GM19193 (cell line): Measurements from ENCODE around the gene UBE2H.

Source experiments
- POLR2A ChIP-seq: IDR thresholded peaks from 4 replicates; pipeline ENCODE4 v1.6.1; 2011; ENCODE audit not compliant: insufficient read depth, insufficient read length; ENCODE audit errors: extremely low read depth

UBE2H gene

GRCh38 chr7:129800901-129801300 is 151.9 kb downstream of the UBE2H start:
- no peak for TF ChIP-seq POLR2A

GRCh38 chr7:129799350-129799955 is 153.3 kb downstream of the UBE2H start:
- TF ChIP-seq POLR2A: no peak

GRCh38 chr7:129798616-129799349 is 154.0 kb downstream of the UBE2H start:
- no peak for TF ChIP-seq POLR2A

DNA sequence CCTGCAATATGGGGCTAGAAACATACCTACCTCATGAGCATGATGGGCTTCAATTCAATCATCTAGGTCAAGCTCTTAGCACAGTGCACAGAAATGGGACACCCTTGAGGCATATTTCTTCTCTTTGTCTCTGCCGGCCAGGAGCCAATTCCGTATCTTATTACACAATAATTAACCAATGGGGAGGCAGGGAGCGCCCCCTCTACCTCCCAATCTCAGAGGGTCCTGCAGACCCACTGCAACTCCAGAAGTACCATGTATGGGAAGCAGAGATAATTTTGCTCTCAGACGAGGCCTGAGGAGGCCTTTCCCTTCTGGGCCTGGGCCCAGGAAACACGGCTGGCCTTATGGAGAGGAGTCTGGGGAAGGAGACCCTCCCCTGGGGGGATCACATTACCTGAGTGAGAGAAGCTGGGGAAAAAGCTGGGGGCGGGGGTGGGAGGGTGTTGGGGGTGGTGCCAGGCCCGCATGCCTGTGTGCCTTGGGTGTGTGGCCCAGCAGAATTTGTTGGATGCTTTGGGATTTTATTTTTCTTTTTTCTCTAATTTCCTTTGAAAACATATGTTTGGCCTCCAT is 155.5 kb downstream of the UBE2H start:
- TF ChIP-seq POLR2A: no peak

DNA sequence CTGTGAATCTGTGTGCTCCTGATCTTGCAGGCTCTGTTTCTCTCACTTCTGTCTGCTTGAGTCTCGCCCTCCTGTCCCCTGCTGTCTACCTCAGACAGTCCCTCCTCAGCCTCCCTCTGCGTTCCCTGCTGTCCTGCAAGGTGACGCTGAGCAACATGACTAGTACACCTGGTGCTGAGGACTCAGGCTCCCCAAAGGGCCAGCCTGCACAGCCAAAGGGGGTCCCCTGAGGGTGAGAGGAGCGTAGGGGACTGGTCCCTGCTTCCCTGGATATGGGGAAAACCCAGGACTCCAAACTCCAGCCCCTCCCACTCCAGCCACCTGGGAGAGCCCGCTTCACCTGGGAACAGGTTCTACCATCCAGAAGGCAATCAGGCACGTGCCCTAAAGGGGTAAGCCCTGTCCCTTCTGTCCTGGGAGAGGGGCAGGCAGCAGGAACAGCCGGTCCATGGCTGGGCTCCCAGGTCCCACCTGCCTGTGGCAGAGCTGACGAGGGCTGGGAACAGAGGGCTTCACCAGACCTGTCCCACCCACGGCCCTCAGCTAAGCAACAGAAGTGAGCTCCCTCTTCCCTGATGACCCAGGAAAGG is 156.5 kb downstream of the UBE2H start:
- TF ChIP-seq POLR2A: no peak

- no peak for TF ChIP-seq POLR2A
Measured at GRCh38 chr7:129793506-129794310, 159.1 kb downstream of the UBE2H start.

DNA sequence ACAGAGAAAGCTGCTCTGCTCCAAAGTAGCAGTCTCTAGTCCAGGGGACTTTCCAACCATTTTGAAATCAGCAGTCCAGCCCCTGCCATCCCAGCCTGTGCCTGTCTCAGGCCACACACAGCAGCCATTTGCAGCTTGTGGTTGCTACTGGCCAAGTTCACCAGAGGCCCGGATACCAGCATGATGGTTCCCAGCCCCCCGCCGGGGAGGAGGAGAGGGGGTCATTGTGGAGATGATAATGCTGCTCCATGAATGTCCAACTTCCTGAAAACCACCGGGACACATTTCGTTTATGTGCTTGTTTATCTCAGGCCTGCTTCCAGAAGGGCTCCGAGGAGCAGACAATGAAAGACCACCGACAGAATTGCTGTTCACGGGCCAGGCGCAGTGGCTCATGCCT is 160.0 kb downstream of the UBE2H start:
- TF ChIP-seq POLR2A: no peak

DNA sequence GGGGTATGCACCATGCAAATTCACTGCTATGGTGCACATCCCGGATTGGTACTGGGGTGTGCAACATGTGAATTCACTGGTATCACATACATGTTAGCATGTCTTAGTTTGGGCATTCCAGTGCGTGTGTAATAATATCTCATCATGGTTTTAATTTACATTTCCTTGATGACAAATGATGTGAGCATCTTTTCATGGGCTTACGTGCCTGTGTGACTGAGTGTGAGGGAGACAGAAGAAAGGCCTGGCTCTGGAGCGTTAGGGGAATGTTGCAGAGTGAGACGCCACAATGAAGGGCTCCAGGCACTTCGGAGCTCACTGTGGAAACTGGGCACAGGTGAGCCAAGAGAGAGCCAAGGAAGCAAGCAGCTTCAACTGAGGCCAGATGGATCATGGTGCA is 162.6 kb downstream of the UBE2H start:
- no peak for TF ChIP-seq POLR2A

GRCh38 chr7:129789652-129790051 is 163.1 kb downstream of the UBE2H start:
- TF ChIP-seq POLR2A: no peak

DNA sequence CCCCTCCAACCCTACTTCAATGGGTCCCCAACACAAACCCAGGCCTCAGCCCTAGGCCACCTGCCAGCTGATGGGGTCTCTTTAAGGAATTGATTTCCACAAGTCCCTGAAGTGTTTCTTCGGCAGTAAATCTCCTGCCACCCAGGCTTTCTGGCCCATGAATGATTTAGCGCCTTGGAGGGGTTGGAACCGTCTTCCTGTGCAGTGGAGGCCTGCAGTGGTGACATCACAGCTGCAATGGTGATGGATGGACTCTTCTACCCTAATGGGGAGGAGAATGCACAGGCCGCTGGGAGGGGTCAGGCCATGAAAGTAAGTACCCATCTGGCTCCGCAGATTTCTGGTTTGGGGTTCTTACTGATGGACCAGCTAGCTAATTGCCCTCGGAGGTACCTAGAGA is 163.8 kb downstream of the UBE2H start:
- TF ChIP-seq POLR2A: no peak

- TF ChIP-seq POLR2A: no peak
Measured at GRCh38 chr7:129786825-129787563, 165.8 kb downstream of the UBE2H start.

DNA sequence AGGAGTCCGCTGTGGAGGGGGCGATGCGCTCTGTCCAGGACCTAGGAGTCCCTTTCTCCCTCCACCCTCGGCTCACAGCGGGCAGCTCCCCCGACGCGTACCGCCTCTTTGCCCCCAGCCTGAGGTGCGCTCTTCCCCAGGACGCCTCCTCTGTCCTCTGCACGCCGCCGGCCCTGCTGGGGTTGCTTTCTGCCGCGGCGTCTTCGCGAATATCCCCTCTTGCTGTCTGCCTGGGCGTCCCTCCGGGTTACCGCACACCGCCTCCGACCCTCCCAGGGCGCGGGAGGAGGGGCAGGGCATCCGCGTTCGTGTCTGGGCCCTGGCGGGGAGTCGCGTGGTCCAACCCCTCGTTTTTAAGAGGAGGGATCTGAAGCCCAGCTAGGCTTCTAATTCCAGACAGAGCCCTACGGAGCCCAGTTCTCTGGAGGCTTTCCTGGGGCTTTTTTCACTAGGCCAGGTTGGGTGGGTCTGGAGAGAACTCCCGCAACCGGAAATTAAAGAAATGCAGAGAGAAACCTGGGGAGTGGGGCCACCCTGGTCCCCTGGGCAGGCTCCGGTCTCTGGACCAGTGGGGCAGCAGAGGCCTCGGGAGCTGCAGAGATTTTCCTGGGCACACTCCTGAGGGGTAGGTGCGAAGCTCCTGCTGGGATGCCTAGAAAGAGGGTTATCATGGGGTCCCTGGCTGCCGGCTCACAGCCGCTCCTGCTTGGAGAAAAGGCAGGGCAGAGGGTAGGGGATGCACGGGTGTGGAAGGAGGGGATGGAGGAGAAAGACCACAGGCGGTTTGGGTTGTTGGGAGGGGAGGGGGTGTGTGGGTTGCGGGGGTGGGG is 166.9 kb downstream of the UBE2H start:
- TF ChIP-seq POLR2A: no peak
